ENCODE data around the gene CCDC146. TPM values are rescaled to one million over a fixed set of nuclear protein-coding genes. Genes with fewer than 3 reads are reported as not detected.
A peak's percentile ranks its signal among the peaks of the same experiment; 100 is the strongest.
"Not testable (repeated sequence)": the region's sequence is repeated elsewhere in the genome, so short reads cannot be mapped to it uniquely, and the experiment has no call there.

CCDC146 gene
- total and polyA plus RNA-seq, 4 donors, result 1.3 to 3.9 (median 3.1) TPM

DNA sequence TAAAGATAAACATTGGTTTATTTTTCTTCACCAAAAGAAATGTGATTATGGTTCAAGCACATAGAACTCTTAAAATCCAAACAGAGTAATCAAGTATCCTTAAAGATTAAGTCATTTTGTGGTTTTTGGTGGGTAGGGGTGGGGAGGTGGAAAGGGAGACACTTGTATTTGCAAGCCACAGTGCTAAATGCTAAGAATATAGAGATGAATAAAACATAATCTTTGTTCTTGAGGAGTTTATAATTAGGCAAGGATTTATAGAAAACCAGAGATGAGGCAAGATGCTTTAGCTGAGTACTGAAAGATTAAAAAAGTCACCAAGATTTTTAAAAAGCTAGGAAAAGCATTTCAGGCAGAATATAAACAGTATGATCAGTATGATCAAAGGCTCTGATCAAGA is 19.7 kb upstream of the CCDC146 start:
- not testable (repeated sequence) for H3K4me3 ChIP-seq (ENCODE audit: low read depth in 1 of 3, low read length in 3 of 3); H3K27ac ChIP-seq (ENCODE audit: low read depth in 1 of 2, low read length in 2 of 2); H3K9ac ChIP-seq (ENCODE audit: low read depth in 1 of 2, low read length in 2 of 2); H3K9me3 ChIP-seq (ENCODE audit: control insufficient read depth in 4 of 4, low read length in 3 of 4); H3K4me1 ChIP-seq (ENCODE audit: control insufficient read depth in 4 of 4, insufficient read depth in 4 of 4, low read length in 3 of 4); H3K27me3 ChIP-seq (ENCODE audit: control insufficient read depth in 4 of 4, insufficient read depth in 4 of 4, low read length in 3 of 4); DNase-seq (ENCODE audit: low spot score); H3K36me3 ChIP-seq (ENCODE audit: control insufficient read depth in 4 of 4, insufficient read depth in 3 of 4, low read depth in 1 of 4, low read length in 3 of 4)

DNA sequence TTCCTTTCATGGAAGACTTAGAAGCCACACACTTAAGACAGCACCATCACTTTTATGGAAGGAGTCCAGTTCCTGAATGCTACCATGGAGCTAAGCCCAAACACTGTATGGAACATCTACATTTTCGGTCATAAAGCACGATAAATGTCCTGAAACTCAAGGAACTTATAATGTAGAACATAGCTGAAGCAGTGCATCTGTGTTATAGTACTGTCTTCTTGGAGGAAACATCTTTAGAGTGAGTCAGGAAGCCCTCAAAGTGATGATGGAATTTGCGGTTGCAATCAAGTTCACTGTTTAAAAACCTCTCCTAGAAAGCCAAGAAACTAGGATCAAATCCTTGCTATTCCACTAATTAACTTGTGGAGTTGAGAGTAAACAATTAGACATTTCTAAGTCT is 16.5 kb upstream of the CCDC146 start:
- 96% methylated on average over 3 of the region's 3 CpGs for WGBS
- H3K27me3 ChIP-seq (ENCODE audit: control insufficient read depth in 4 of 4, insufficient read depth in 4 of 4, low read length in 3 of 4); H3K36me3 ChIP-seq (ENCODE audit: control insufficient read depth in 4 of 4, insufficient read depth in 3 of 4, low read depth in 1 of 4, low read length in 3 of 4); H3K4me3 ChIP-seq (ENCODE audit: low read depth in 1 of 3, low read length in 3 of 3); H3K27ac ChIP-seq (ENCODE audit: low read depth in 1 of 2, low read length in 2 of 2); H3K9me3 ChIP-seq (ENCODE audit: control insufficient read depth in 4 of 4, low read length in 3 of 4); H3K9ac ChIP-seq (ENCODE audit: low read depth in 1 of 2, low read length in 2 of 2); DNase-seq (ENCODE audit: low spot score); H3K4me1 ChIP-seq (ENCODE audit: control insufficient read depth in 4 of 4, insufficient read depth in 4 of 4, low read length in 3 of 4): not testable (repeated sequence)

DNA sequence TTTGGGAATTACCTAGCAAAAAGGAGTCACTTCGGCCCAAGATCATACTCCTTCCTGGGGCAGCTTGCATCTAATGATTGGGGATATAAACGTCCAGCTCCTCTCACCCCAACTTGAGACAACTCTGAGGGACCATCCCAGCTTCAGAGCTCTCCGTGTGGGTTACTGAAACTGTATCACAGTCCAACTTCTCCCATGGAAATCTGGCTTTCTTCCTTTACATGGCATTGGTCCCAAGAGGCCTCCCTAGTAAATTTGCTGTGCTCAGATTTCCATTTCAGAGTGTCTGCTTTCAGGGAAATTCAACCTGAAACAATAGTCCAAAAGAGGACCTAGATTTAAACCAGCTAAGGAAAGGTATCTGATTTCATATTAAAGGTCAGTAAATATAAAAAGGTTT is 14.8 kb upstream of the CCDC146 start:
- H3K27ac ChIP-seq (ENCODE audit: low read depth in 1 of 2, low read length in 2 of 2); H3K36me3 ChIP-seq (ENCODE audit: control insufficient read depth in 4 of 4, insufficient read depth in 3 of 4, low read depth in 1 of 4, low read length in 3 of 4); H3K4me1 ChIP-seq (ENCODE audit: control insufficient read depth in 4 of 4, insufficient read depth in 4 of 4, low read length in 3 of 4); H3K4me3 ChIP-seq (ENCODE audit: low read depth in 1 of 3, low read length in 3 of 3); H3K9ac ChIP-seq (ENCODE audit: low read depth in 1 of 2, low read length in 2 of 2); H3K9me3 ChIP-seq (ENCODE audit: control insufficient read depth in 4 of 4, low read length in 3 of 4); H3K27me3 ChIP-seq (ENCODE audit: control insufficient read depth in 4 of 4, insufficient read depth in 4 of 4, low read length in 3 of 4); DNase-seq (ENCODE audit: low spot score): not testable (repeated sequence)
- WGBS, result 23% methylated on average over 3 of the region's 3 CpGs

DNA sequence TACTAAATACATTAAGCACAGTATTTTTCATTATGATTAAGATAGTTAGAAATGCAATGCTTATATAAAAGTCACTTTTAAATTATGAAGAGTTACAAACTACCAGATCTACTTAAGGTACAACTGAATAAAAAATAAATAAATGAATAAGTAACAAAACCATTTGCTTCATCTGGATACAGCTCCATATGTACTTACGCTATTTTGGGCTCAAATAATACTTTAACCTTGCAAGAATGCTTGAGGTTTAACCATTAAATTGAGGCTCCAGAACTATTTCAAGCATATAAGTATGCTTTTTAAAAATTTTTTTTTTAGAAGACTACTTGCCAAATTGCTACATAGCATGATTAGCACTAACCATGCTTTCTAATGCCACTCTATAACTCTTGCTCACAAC is 14.1 kb upstream of the CCDC146 start:
- DNase-seq (ENCODE audit: low spot score); H3K4me1 ChIP-seq (ENCODE audit: control insufficient read depth in 4 of 4, insufficient read depth in 4 of 4, low read length in 3 of 4); H3K36me3 ChIP-seq (ENCODE audit: control insufficient read depth in 4 of 4, insufficient read depth in 3 of 4, low read depth in 1 of 4, low read length in 3 of 4); H3K9ac ChIP-seq (ENCODE audit: low read depth in 1 of 2, low read length in 2 of 2); H3K4me3 ChIP-seq (ENCODE audit: low read depth in 1 of 3, low read length in 3 of 3); H3K27ac ChIP-seq (ENCODE audit: low read depth in 1 of 2, low read length in 2 of 2); H3K9me3 ChIP-seq (ENCODE audit: control insufficient read depth in 4 of 4, low read length in 3 of 4); H3K27me3 ChIP-seq (ENCODE audit: control insufficient read depth in 4 of 4, insufficient read depth in 4 of 4, low read length in 3 of 4): not testable (repeated sequence)
- 94% methylated on average over 1 of the region's 1 CpG for WGBS

DNA sequence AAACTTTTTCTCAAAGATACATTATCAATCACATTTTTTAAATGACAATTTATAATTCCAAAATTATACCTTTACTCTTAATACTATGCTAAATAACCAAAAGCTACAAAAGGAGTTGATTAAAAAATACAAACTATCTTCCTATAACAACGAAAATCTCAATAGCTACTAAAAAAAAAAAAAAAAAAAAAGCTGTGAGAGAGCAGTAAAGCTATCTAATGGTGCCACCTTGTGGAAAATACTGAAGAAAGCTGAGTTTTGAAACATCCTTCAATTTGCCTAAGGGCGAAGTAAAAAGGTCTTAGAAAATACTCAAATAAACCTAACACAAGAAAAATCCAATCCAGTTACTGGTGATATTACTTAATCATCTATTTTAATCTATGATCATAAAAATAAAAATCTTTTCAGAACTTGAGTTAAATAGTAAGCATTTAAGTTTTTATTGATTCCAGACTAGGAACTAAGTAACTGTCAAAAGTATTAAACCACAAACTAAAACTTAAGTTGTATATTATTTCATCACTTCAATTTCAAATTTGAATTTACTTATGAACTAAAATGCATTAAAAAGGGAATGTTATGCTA is 9.6 kb upstream of the CCDC146 start:
- not testable (repeated sequence) for H3K9me3 ChIP-seq (ENCODE audit: control insufficient read depth in 4 of 4, low read length in 3 of 4); H3K9ac ChIP-seq (ENCODE audit: low read depth in 1 of 2, low read length in 2 of 2); H3K36me3 ChIP-seq (ENCODE audit: control insufficient read depth in 4 of 4, insufficient read depth in 3 of 4, low read depth in 1 of 4, low read length in 3 of 4); H3K4me3 ChIP-seq (ENCODE audit: low read depth in 1 of 3, low read length in 3 of 3); DNase-seq (ENCODE audit: low spot score); H3K27me3 ChIP-seq (ENCODE audit: control insufficient read depth in 4 of 4, insufficient read depth in 4 of 4, low read length in 3 of 4); H3K4me1 ChIP-seq (ENCODE audit: control insufficient read depth in 4 of 4, insufficient read depth in 4 of 4, low read length in 3 of 4); H3K27ac ChIP-seq (ENCODE audit: low read depth in 1 of 2, low read length in 2 of 2)
- TF ChIP-seq RAD21 (IDR thresholded peaks at IDR 0.05), result peak; percentile 65
- TF ChIP-seq, protein P1, sequence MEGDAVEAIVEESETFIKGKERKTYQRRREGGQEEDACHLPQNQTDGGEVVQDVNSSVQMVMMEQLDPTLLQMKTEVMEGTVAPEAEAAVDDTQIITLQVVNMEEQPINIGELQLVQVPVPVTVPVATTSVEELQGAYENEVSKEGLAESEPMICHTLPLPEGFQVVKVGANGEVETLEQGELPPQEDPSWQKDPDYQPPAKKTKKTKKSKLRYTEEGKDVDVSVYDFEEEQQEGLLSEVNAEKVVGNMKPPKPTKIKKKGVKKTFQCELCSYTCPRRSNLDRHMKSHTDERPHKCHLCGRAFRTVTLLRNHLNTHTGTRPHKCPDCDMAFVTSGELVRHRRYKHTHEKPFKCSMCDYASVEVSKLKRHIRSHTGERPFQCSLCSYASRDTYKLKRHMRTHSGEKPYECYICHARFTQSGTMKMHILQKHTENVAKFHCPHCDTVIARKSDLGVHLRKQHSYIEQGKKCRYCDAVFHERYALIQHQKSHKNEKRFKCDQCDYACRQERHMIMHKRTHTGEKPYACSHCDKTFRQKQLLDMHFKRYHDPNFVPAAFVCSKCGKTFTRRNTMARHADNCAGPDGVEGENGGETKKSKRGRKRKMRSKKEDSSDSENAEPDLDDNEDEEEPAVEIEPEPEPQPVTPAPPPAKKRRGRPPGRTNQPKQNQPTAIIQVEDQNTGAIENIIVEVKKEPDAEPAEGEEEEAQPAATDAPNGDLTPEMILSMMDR (IDR thresholded peaks at IDR 0.05; ENCODE audit: low read depth, low read length, missing input control), result peak; percentile 18
- 30% methylated on average over 2 of the region's 2 CpGs for WGBS
